GM19397 (cell line): ENCODE data around the gene CDS1.
"Not testable (repeated sequence)": the region's sequence is repeated elsewhere in the genome, so short reads cannot be mapped to it uniquely, and the experiment has no call there.

Experiments used
- ATAC-seq: cut with Tn5 transposase; IDR thresholded peaks from one replicate; pipeline ENCODE4 v1.9.1; 2021; ENCODE audit warnings: mild to moderate bottlenecking, moderate library complexity; ENCODE audit not compliant: unreplicated experiment

The CDS1 gene

GRCh38 chr4:84606645-84607044, 23.7 kb downstream of the CDS1 start:
- ATAC-seq, result no peak

DNA sequence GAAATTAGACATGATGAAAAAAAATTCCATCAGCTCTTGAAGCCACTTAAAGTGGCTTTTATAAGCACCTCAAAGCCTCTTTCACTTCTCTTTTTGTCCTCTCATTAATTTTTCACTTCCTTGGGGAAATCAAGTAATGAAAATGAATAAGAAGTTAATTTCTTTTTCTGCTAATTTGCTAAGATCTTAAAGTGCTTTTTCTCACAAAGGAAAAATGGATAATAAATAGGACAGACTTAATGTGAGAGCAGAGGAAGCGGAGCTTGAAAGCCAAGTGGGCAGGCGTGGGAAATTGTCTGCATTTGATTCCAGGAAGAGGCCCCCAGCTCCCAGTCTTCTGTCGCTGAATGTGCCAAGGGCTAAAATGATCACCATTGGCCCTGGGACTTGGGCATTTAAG, 28.6 kb downstream of the CDS1 start:
- no peak for ATAC-seq

DNA sequence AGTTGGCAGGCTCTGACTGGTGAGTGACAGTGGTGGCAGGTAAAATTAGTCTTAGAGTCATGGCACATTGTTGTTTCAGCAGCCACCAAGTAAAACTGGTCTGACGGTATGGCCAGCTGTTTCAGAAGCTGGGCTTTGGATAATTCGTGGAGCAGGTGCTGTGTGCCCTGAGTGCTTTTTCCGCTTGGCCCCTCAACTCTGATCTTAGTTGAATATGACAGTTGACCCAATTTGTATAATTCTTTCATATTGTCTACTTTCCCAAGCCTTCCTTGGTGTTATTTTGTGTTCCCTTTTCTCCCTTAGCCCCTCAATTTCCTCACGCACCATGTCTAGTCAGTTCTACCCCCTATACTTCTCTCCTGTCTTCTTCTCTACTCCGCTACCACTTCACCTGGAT, 32.0 kb downstream of the CDS1 start:
- ATAC-seq, result no peak

DNA sequence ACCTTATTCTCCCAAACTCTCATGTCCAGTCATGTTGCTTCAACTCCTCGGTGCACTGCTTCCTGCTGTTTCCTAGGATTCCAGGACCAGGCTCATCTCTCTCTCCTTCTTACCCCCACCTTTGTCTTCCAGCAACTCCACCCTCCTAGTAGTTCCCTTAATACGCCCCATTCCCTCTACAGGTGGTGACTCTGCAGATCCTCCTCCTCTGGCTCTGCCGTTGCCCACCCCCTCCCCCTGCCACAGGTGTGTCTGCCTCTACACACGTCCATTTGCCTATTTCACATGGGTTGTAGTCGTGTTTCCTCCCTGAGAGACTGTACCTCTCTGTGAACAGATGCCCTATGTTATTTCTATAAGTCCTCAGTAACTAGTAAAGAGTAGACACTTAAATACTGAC, 32.4 kb downstream of the CDS1 start:
- no peak for ATAC-seq

- ATAC-seq, result no peak
Observed at GRCh38 chr4:84622959-84623358, 40.0 kb downstream of the CDS1 start.

GRCh38 chr4:84623661-84624060, 40.7 kb downstream of the CDS1 start:
- no peak for ATAC-seq

GRCh38 chr4:84626673-84627072, 43.7 kb downstream of the CDS1 start:
- ATAC-seq, result no peak

DNA sequence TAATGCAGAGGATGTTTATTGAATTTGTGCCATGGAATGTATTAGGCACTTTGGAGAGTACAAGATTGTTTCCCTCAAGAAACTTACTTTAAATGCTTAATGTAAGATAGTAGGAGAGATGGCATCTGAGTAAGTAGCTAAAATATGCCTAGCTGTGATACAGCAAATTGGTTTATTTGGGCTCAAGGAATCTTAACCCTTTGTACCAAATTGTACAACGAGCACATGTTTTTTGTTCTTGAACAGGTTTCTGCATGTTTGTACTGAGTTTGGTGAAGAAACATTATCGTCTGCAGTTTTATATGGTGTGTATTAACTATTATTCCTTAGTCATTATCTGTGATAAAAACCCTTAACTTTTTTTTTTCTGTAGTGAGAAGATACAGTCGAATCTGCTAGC, 48.6 kb downstream of the CDS1 start:
- no peak for ATAC-seq

DNA sequence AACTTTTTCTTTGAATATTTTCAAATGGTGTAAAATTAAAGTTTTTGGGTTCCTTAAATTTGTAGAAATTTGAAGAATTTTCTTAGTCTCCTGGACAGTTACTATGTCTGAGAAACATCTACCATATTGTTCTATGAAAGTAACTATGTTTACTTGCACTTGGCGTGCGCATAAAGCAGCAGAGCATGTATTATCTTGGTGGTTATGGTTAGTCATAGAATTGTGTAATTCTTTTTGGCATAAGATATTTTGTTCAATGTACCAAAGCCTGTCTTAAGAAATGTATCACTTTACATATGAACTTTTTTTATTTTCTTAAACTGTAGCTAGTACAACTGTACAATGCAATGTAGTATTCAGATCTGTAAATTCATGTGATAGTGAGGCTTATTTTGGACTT, 49.2 kb downstream of the CDS1 start:
- ATAC-seq, result no peak

- ATAC-seq, result no peak
Observed at GRCh38 chr4:84634961-84635360, 52.0 kb downstream of the CDS1 start.

GRCh38 chr4:84638092-84638491, 55.2 kb downstream of the CDS1 start:
- ATAC-seq, result no peak

DNA sequence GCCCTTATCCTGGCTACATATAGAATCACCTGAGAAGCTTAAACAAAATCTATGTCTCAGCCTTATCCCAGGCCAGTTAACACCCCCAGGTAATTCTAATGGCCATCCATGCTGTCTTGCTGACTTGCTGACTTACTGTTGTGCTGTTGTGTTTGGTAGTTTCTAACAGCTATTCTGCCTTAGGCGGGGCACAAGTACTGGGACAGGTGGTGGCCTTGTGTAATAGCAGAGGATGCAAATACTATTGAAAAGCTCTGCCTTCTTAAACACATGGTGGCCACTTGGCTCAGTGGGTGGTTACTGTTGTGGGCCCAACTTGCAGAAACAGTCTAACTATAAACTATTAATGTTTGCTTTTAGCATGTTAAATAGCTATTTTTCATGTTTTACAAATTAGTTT, 56.2 kb downstream of the CDS1 start:
- ATAC-seq, result no peak

- ATAC-seq, result no peak
Observed at GRCh38 chr4:84644087-84644486, 61.2 kb downstream of the CDS1 start.

GRCh38 chr4:84647312-84647884, 64.5 kb downstream of the CDS1 start:
- no peak for ATAC-seq

DNA sequence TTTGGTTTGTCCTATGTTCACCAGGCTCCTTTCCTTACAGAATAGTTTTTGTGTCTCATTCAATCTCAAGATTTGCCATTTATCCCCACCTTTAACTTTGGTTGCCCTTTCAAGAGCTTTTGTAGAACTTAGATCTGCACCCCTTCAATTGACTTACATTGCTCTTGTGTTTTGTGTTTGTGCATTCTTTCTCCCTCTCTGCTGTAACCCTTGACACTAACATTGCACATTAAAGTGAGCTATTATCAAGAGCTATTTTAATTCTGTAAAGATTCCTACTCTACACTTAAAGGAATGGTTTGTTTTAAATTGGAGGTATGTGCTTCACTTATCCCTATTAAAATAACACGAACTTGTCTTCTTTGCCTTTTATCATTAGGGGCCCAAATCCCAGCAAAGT, 65.3 kb downstream of the CDS1 start:
- no peak for ATAC-seq

DNA sequence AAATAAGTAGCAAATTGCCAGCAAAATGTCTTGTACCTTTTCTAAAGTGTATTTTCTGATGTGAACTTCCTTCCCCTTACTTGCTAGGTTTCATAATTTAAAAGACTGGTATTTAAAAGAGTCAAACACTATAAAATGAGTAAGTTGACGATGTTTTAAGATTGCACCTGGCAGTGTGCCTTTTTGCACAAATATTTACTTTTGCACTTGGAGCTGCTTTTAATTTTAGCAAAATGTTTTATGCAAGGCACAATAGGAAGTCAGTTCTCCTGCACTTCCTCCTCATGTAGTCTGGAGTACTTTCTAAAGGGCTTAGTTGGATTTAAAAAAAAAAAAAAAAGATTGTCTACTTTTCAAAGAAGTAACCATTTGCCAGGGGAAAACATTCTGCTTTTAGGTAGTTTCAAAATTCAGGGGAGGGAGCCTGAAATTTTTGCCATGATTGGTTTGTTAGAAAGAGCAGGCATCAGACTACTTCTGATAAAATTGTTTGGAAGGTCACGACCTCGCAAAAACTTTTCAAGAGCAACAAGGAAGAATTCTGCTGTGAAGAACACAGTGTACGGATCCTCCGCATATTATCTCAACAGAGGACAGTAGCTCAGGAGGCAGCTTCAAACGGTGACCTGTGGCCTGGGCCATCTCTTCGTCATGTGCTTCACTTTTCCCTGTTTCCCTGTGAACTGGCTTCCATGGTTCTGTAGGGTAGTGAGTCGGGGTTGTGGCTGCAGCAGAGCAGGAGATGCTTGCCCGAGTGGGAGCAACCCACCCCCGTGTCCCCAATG, 66.1 kb downstream of the CDS1 start:
- ATAC-seq, result no peak

DNA sequence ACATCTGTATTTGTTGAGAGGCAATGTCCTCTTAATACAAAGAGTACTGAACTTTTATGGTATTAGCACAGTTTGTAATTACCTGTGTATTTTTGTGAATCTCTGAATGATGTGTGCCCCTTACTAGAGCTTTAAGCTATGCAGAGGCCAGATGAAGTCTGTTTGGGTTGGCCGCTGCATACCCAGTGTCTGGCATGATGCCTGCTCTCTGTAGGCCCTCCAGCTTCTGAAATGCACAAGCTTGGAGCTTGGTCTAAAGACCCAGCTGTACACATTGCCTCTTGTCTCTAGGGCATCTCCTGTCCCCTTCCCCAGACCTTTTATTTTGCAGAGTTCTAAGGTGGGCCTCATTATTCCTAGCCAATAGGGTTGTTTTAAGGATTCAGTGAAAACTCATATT, 68.6 kb downstream of the CDS1 start:
- no peak for ATAC-seq

DNA sequence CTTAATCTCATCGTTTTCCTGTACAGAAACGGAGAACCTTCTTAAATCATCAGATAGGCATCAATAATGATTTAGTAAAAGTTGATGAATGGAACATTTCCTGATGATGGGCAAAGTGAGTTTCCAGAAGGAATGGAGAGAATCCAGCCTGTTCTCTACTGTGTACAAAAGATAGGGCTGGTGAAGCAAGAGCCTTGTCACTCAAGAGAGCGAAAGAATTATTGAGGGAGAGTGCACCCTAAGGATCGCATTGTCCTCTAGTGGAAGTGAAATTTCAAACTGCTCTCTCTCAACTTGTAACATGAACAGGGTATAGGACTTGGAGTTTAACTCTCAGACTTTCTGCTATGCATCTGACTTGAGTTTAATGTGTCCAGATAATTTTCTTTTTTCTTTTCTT, 69.6 kb downstream of the CDS1 start:
- ATAC-seq, result no peak

DNA sequence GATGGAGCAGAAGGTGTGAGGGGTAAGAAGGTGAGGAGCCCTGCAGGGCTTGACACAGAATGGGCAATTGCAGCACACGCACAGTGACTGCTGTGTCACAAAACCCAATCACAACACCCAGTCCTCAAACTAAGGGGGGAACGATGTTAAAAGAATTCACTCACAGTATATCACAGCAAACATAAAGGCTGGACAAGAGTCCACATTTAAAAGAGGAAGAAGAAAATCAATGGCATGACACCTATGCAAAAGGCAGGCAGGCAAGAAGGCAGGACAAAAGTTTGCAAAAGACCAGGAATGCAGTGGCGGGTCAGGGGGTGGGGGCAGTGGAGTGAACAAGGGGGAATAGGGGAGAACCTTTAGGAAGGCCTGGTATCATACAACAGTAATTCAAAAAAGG, 77.7 kb downstream of the CDS1 start:
- ATAC-seq, result no peak

DNA sequence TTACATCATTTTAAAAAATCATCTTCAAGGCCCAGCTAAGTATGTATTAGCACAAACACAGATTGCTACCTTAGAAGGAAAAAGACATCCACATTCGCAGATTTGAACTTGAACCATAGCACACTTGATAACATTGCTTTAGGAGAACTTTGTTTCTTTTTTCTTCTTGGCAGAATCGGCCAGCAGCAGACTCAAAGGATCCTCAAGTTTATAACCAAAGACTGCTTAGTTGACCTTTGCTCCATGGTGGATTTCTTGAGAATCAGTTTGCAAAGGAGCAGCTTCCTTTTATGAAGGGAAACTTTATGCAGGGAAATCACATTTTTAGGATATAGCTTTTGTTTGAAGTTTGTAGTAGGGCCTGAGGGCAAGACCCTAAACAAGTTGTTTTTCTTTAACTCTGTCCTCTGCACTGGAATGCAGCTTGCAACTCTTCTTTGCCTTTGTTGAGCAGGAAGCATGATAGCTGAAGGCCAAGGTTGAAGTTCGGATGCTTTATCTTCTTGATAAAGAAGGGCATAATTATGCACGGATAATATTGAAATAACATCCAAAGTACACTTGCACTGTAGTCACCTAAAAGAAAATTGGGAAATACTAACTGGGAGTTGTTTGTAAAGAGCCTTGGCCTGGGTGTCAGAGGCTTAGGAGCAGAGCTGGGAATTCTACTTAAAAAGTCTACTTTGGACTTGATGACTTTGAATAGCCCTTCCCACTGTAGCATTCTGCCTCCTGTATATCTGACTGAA, 78.4 kb downstream of the CDS1 start:
- ATAC-seq, result no peak

DNA sequence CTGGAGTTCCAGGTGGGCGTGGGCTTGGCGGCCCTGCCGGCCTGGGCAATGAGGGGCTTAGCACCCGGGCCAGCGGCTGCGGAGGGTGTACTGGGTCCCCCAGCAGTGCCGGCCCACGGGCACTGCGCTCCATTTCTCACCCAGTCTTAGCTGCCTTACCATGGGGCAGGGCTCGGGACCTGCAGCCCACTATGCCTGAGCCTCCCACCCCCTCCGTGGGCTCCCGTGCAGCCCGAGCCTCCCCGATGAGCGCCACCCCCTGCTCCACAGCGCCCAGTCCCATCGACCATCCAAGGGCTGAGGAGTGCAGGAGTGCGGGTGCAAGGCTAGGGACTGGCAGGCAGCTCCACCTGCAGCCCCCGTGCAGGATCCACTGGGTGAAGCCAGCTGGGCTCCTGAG, 81.8 kb downstream of the CDS1 start:
- ATAC-seq, result not testable (repeated sequence)

DNA sequence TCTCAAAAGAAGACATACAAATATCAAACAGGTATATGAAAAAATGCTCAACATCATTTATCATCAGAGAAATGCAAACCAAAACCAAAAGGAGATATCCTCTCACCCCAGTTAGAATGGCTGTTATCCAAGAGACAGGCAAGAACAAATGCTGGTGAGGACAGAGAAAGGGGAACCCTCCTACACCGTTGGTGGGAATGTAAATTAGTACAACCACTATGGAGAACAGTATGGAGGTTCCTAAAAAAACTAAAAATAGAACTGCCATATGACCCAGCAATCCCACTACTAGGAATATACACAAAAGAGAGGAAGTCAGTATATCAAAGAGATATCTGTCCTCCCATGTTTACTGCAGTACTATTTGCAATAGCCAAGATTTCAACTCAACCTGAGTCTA, 83.5 kb downstream of the CDS1 start:
- no peak for ATAC-seq
